GM21717 (cell line): ENCODE measurements around the gene EEF2K.
"Not testable (repeated sequence)": the region's sequence is repeated elsewhere in the genome, so short reads cannot be mapped to it uniquely, and the experiment has no call there.

ENCODE experiments used
- ATAC-seq: cut with Tn5 transposase; IDR thresholded peaks from one replicate; pipeline ENCODE4 v1.9.1; 2021; ENCODE audit warnings: mild to moderate bottlenecking, moderate library complexity; ENCODE audit not compliant: unreplicated experiment

EEF2K gene

DNA sequence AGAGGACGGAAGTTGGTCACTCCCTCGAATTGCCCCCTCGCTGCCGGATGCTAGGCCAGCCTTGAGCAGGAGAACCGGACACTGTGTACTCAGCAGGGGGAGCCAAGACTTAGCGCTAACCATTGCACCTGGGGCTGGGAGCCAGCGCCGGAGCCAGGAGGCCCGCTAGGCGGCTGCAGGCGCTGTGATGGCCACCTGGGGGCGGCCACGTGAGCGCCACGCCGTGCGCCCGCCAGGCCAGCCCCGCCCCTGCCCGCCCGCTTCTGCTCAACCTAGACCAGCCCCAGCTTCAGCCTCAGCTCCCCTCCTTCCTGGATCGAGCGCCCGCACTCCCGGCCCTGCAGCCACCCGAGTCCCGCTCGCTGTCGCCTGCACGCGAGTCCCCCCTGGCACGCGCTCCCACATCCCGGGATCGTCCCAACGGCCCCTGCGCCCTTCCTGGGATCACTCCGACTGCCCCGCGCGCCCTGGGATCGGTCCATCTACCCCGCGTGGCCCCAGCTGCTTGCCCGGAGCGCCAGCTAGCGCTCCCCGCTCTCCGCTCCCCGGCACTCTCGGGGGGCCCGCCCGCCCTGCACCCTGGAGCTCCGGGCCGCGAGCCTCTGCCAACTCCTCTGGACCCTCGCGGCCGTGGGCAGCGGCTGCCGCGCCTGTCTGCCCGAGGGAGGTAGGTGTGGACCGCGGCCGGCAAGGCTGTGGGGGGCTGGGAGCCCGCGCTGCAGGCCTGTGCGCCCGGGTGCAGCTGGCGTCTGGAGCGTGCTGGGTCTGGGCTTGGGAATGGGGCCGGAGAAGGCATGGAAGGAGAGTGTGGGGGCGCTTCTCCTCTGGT is at the start of gene EEF2K:
Gene EEF2K (plus strand): TSS at position 266 of the 829 bp plus-strand sequence. CDS start 19,452 bp downstream, outside the sequence.
- peak; percentile 71 for ATAC-seq

GRCh38 chr16:22161401-22161800 is 44.7 kb upstream of the EEF2K start:
- ATAC-seq = no peak

DNA sequence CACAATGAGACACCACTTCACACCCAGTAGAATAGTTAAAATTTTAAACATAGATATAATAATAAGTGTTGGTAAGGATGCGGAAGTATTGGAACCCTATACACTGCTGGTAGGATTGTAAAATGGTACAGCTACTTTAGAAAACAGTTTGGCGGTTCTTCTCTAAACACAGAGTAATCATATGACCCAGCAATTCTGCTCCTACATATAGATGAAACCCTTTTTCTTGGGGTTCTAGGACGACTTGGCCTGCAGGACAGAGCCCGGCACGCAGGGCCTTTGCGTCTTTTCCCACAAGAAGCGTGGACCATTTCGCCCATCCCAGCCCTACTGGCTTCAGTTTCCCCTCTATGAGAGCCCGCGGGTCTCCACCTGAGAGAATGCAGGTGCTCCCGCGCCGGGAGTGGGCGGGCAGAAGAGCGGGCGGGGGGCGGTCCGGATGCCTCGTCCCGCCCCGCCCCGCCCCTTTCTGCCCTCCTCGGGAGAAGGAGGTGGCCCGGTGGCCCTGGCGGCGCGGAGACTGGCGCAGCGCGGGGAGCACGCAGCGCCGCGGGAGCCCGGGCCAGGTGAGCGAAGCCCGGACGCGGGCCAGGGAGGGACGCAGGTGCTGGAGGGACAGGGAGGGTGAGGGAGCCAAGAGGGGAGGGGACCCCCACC is 44.0 kb upstream of the EEF2K start, which contains the start of gene SDR42E2:
Gene SDR42E2 (plus strand): TSS at position 508 of the 657 bp plus-strand sequence. CDS start 3,077 bp downstream, outside the sequence.
- no peak for ATAC-seq

GRCh38 chr16:22162656-22163009 is 43.4 kb upstream of the EEF2K start:
- ATAC-seq = no peak

- no peak for ATAC-seq
Observed at GRCh38 chr16:22163806-22164205, 42.3 kb upstream of the EEF2K start.

GRCh38 chr16:22164482-22164881 is 41.6 kb upstream of the EEF2K start:
- no peak for ATAC-seq

DNA sequence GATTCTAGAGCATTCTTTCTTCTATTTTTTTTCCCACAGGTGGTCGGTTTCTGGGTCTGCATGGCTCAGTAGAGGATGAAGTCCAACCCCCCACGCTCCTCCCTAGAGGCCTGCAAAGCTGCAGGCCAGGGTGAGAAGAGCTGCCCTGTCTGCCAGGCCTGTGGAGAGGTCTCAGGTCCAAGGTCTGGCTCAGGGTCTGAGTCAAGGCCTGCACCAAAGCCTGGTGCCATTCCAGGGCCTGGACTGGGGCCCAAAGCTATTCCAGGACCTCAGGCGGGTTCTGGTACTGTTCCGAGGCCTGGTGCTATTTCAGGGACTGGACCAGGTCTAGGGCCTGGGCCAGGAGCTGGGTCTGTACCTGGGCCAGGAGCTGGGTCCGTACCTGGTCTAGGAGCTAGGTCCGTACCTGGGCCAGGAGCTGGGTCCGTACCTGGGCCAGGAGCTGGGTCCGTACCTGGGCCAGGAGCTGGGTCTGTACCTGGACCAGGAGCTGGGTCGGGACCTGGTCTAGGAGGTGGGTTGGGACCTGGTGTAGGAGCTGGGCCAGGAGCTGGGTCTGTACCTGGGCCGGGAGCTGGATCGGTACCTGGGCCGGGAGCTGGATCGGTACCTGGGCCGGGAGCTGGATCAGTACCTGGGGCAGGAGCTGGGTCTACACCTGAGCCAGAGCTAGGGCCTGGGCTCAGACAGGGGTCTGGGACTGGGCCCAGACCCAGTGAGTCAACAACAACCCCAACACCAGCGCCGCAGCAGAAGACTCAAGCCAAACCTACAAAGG is 40.4 kb upstream of the EEF2K start:
- no peak for ATAC-seq

DNA sequence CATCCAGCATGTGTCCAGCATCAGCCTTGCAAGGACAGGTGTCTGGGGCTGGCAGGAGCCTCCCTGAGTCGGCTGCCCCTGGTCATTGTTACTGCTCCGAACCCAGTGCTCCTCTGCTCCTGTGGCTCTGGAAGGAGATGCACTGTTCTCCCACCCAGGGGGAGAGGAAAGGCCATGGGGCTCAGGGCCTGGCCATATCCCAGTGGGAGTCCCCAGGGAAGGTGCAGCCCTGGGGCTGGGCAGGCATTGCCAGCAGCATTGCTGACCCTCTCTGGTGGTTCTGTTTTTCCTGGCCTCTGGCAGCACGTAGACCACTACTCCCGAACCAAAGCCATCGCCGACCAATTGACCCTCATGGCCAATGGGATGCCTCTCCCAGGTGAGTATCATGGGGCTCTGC is 34.1 kb upstream of the EEF2K start:
- ATAC-seq = no peak

DNA sequence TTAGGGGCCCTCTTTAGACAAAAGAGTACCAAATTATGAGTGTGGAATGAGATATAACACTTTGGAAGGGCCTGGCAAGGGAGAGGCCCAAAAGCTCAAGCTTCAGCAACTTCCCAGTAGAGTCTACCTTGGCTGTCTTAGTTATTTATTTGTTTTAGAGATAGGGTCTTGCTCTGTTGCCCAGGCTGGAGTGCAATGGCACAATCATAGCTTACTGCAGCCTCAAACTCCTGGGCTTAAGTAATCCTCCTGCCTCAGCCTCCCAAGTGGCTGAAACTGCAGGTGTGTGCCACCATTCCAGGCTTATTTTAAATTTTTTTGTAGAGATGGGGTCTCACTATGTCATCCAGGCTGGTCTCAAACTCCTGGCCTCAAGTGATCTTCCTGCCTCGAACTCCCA is 33.4 kb upstream of the EEF2K start:
- not testable (repeated sequence) for ATAC-seq

DNA sequence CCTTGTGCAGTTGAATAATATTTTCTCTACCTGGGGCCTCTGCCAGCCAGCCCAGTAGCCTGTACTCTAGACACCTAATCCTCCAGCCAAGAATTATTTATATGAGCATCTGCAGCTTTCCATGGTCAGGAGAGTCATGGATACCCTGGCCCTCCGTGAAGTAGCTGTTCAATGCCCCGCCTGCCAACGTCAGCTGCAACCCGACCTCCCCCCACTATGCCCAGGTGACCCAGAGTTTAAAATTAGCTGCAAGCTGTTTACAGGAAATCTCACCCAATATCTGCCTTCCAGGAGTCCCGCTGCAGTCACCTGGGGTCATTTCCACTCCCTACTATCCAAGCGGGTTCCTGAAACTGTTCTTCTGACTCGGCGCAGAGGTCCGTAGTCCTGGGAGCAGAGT is 31.4 kb upstream of the EEF2K start:
- no peak for ATAC-seq

GRCh38 chr16:22177968-22178930 is 27.8 kb upstream of the EEF2K start:
- no peak for ATAC-seq

DNA sequence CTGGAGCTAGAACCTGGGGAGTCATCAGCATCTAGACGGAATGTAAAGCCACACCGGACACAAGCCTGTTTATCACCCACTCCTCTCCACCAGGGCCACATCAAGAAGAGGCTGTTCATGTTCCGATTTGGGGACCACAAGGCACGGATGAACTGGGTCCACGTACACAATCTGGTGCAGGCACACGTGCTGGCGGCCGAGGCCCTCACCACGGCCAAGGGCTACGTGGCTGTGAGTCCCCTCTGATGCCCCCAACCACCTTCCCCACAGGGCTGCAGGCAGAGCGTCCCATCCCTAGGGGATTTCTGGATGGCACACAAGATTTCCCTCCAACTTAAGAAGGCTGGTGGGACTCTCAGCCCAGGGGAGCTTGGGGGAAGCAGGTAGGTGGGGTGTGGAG is 24.7 kb upstream of the EEF2K start:
- no peak for ATAC-seq

DNA sequence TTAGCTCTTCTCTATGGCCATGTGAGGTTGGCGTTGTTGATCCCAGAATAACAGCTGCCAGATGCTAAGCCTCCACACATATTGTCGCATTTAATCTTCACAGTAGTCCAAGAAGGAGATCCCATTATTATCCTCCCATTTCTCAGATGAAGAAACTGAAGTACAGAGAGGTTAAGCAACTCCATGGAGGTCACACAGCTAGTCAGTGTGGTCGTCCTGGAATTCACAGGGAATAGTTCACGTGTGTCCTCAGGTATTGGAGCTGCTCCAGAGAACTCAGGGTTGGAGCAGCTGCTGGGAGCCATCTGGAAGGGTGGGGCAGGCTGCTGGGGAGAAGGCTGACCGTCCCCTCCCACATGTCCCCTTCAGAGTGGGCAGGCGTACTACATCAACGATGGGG is 24.2 kb upstream of the EEF2K start:
- no peak for ATAC-seq

DNA sequence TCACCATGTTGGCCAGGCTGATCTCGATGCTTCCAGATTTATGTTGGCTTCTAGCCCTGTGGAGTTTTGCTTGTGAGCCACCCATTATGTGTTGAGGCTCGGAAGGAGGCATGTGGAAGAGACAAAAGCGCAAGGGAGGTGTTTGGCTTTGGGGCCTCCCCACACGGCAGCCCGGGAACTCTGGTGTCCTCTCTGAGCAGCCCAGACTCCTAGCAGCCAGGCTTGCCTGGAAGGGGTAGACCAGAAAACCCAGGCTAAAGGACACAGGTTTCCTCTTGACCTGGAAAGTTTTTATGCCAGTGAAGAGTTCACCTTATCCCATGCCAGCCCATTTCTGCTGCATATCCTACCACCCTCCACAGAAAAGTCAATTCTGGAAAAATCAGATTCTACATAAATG is 22.7 kb upstream of the EEF2K start:
- ATAC-seq = no peak

GRCh38 chr16:22183901-22184614 is 22.0 kb upstream of the EEF2K start:
- no peak for ATAC-seq

GRCh38 chr16:22184615-22184968 is 21.5 kb upstream of the EEF2K start:
- no peak for ATAC-seq

GRCh38 chr16:22186517-22186916 is 19.6 kb upstream of the EEF2K start:
- no peak for ATAC-seq

GRCh38 chr16:22188267-22188594 is 17.8 kb upstream of the EEF2K start:
- no peak for ATAC-seq

- no peak for ATAC-seq
Observed at GRCh38 chr16:22188595-22189442, 17.3 kb upstream of the EEF2K start.
